Measurements from ENCODE around the gene WDCP. TPM values are rescaled to one million over a fixed set of nuclear protein-coding genes. Genes with fewer than 3 reads are reported as not detected.
"Not testable (repeated sequence)": the region's sequence is repeated elsewhere in the genome, so short reads cannot be mapped to it uniquely, and the experiment has no call there.

WDCP gene
- total RNA-seq, 2 experiments from 2014 or later, result 16.3 to 21.8 TPM

DNA sequence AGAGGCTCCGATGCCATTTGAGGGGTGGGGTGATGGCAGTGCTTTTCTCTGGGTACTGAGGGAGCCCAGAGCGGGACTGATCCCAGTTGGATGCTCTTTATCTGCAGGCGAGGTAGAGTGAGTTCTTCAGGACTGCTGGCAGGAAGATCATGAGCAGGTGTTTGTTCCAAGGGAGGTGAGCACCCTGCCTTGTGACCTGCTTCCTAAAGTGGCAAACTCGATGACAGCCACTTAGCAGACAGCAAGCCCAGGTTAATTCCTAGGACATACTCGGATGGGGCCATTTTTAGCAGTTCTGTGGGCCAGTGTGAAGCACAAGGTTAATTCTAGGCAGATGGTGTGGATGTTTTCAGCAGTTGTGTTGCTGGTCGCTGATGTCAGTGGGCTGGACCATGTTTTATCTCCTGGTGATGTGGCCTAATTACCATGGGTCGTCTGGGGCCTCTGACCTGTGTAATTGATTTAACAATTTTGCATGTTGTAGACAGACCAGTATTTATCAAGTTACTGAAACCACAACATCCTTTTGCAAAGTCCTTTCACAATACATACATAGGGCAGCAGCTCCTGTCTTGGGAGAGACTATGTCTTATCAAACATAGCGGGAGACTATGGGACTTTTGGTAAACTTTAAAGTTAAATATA lies 7.3 kb upstream of the WDCP start:
- Mint-ChIP-seq H3K27ac (no peak overlapping the region), H3K27me3 (peaks cover 5% of the 10 kb centered on the region), H3K36me3 (ENCODE audit: low read depth) (no peaks in the 10 kb centered on the region), H3K4me3 (no peak overlapping the region), H3K9me3 (no peaks in the 10 kb centered on the region), H3K4me1 (peaks cover 5% of the 10 kb centered on the region)
- ChIA-PET CTCF (interaction anchor here (0.6 to 1.1 kb wide), 3 partner anchors 13 to 1221 kb away, joined by 3 to 4 read pairs (median 4); no protein-coding TSS in a partner anchor), POLR2A (no interaction called here)
- DNase-seq, result no peak

- ChIA-PET CTCF (interaction anchor here (0.7 to 2.7 kb wide), 5 partner anchors 9 to 31 kb away, joined by 4 to 9 read pairs (median 5); partner anchors contain the start of gene TP53I3), POLR2A (no interaction called here)
- H3K4me3 Mint-ChIP-seq, result no peak overlapping the region
Measured at GRCh38 chr2:24052951-24053350, 5.8 kb upstream of the WDCP start.

DNA sequence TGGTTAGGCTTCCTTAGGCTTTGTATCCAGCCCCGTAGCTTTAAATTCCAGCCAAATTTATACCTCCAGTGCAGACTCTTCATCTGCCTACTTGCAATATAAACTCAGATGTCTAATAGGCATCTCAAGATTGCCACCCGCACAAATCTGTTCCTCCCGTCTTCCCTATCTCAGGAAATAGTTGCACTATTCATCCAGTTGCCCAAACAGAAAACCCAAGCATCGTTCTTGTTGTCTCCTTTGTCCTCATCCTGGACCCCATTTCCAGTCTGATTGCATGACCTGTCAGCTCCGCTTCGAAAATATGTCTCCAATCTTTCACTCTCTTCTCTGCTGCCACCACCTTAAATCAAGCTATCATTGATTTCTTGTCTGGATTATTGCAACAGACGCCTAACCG lies 4.6 kb upstream of the WDCP start:
- peaks cover 16% of the 10 kb centered on the region for H3K4me1 Mint-ChIP-seq
- no peak overlapping the region for H3K27ac Mint-ChIP-seq
- peaks cover 7% of the 10 kb centered on the region for H3K27me3 Mint-ChIP-seq
- POLR2A ChIA-PET, result no interaction called here
- no peaks in the 10 kb centered on the region for H3K9me3 Mint-ChIP-seq
- peaks cover 2% of the 10 kb centered on the region for H3K36me3 Mint-ChIP-seq (ENCODE audit: low read depth)
- no peak overlapping the region for H3K4me3 Mint-ChIP-seq
- CTCF ChIA-PET, result interaction anchor here (0.7 to 2.7 kb wide), 6 partner anchors 9 to 1352 kb away, joined by 3 to 9 read pairs (median 4); partner anchors contain the start of genes ATAD2B and TP53I3
- DNase-seq, result no peak

More at GRCh38 chr2:24052951-24053350, 5.8 kb upstream of the WDCP start:
- no peaks in the 10 kb centered on the region for H3K36me3 Mint-ChIP-seq (ENCODE audit: low read depth)
- DNase-seq, result no peak
- no peaks in the 10 kb centered on the region for H3K9me3 Mint-ChIP-seq
- peaks cover 7% of the 10 kb centered on the region for H3K27me3 Mint-ChIP-seq
- H3K4me1 Mint-ChIP-seq, result peaks cover 7% of the 10 kb centered on the region
- H3K27ac Mint-ChIP-seq, result no peak overlapping the region

- no peaks in the 10 kb centered on the region for H3K9me3 Mint-ChIP-seq
Measured at GRCh38 chr2:24050041-24050979, 3.1 kb upstream of the WDCP start.

DNA sequence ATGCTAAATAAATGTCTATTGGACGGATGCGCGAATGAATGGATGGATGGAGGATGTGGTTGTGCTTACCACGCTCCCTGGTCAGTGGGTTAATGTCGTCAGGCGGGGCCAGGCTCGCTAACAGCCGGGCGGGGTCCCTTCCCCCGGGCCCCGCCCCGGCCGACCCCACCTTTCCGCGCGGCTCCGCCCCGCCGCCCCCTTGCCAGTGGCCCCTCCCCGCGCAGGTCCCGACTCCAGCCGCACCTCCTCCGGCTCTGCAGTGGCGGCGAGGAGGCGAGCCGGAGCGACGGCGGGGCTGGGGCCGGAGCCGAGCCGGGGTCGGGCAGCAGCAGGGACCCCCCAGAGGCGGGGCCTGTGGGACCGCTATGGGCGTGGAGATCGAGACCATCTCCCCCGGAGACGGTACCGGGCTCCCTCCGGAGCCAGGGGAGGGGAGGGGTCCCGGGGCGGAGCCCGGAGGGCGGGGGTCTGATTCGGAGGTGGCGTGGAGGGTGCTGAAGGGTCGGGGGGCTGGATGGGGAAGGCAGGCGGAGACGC lies 2.4 kb upstream of the WDCP start, which contains the start of gene FKBP1B:
Gene FKBP1B, plus strand, starts transcription at position 257 of the 537 bp plus-strand sequence. Its CDS starts 109 bp downstream, at position 366.
- ChIA-PET POLR2A (no interaction called here), CTCF (interaction anchor here (0.6 to 1.2 kb wide), 2 partner anchors 20 to 252 kb away, joined by 4 read pairs; no protein-coding TSS in a partner anchor)
- peak; percentile 58 for DNase-seq
- peaks cover 2% of the 10 kb centered on the region for H3K36me3 Mint-ChIP-seq (ENCODE audit: low read depth)
- H3K4me3 Mint-ChIP-seq, result peak within 1 kb of the TSS; percentile 73
- peaks cover 26% of the 10 kb centered on the region for H3K4me1 Mint-ChIP-seq
- peak within 1 kb of the TSS; percentile 52 for H3K27ac Mint-ChIP-seq
- H3K27me3 Mint-ChIP-seq, result peaks cover 6% of the 10 kb centered on the region
- H3K9me3 Mint-ChIP-seq, result no peaks in the 10 kb centered on the region

More at GRCh38 chr2:24050041-24050979, 3.1 kb upstream of the WDCP start:
- Mint-ChIP-seq H3K27ac (no peak overlapping the region), H3K4me3 (peak overlapping the region; percentile 73), H3K4me1 (peaks cover 24% of the 10 kb centered on the region), H3K36me3 (ENCODE audit: low read depth) (peaks cover 2% of the 10 kb centered on the region), H3K27me3 (peaks cover 7% of the 10 kb centered on the region)
- DNase-seq, result peak; percentile 17
- ChIA-PET POLR2A (no interaction called here), CTCF (interaction anchor here (0.6 to 1.0 kb wide), 3 partner anchors 10 to 55 kb away, joined by 4 to 5 read pairs (median 5); no protein-coding TSS in a partner anchor)

DNA sequence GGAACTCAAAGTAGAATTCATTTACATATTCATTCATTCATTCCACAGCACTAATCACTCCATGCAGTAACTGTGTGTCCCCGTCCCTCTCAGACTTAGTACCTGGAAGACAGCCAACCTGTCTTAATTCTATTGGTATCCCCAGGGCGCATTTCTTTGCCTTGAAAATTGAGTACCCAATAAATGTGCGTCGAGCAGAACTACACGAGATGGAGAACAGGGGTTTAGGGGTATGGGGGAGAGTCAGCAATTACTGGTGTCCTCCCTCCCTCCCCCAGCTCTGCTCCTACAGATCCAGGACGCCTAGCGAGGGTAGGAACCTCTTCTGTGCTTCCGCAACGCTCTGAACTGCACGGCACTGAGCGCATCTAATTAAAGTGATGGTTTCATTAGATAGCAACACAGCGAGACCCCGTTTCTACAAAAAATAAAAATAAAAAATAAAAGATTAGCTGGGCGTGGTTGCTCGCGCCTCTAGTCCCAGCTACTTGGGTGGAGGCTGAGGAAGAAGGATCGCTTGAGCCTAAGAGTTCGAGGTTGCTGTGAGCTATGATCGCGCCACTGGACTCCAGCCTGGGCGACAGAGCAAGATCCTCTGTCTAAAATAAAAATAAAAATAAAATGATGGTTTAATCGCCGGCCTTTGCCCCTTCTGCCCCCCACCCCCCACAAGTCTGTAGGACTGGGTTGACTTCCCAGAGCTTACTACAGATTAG lies 1.7 kb upstream of the WDCP start:
- peak overlapping the region; percentile 52 for H3K27ac Mint-ChIP-seq
- H3K9me3 Mint-ChIP-seq, result no peaks in the 10 kb centered on the region
- H3K4me3 Mint-ChIP-seq, result peak overlapping the region; percentile 73
- peaks cover 26% of the 10 kb centered on the region for H3K4me1 Mint-ChIP-seq
- ChIA-PET CTCF (interaction anchor here (0.6 to 1.2 kb wide), 2 partner anchors 19 to 253 kb away, joined by 4 read pairs; no protein-coding TSS in a partner anchor), POLR2A (interaction anchor here (0.6 kb wide), 1 partner anchor 122 kb away, joined by 4 read pairs; the partner anchor contains the start of gene ATAD2B)
- no peak for DNase-seq
- H3K36me3 Mint-ChIP-seq (ENCODE audit: low read depth), result peaks cover 2% of the 10 kb centered on the region
- H3K27me3 Mint-ChIP-seq, result peaks cover 5% of the 10 kb centered on the region

DNA sequence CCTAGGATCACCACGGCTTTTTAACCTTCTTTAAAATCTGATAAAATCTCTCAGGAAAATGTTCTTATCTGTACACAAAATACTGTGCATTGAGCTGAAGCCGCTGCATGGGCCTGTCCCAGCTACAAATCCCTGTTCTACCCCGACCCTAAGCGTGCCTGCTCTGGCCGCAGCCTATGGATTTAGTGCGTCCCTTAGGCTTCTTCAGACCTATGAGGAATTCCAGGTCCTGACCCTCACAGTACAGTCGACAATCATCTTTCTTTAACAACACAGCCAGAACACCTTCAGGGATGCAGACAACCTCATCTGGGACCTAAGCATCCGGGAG lies 477 bp upstream of the WDCP start:
- Mint-ChIP-seq H3K9me3 (no peaks in the 10 kb centered on the region), H3K4me1 (peaks cover 29% of the 10 kb centered on the region), H3K4me3 (peak overlapping the region; percentile 92), H3K27ac (peak overlapping the region; percentile 94), H3K27me3 (peaks cover 2% of the 10 kb centered on the region), H3K36me3 (ENCODE audit: low read depth) (peaks cover 2% of the 10 kb centered on the region)
- ChIA-PET POLR2A (interaction anchor here (0.6 to 0.9 kb wide), 2 partner anchors 29 to 218 kb away, joined by 5 read pairs; partner anchors contain the start of gene SF3B6), CTCF (interaction anchor here (0.7 to 1.5 kb wide), 5 partner anchors 29 to 374 kb away, joined by 3 to 10 read pairs (median 3); partner anchors contain the start of genes ATAD2B, SF3B6 and TP53I3)
- DNase-seq, result no peak

- Mint-ChIP-seq H3K36me3 (ENCODE audit: low read depth) (peaks cover 2% of the 10 kb centered on the region), H3K4me3 (peak overlapping the region; percentile 92), H3K9me3 (no peaks in the 10 kb centered on the region), H3K27ac (peak overlapping the region; percentile 94), H3K4me1 (peaks cover 29% of the 10 kb centered on the region), H3K27me3 (peaks cover 2% of the 10 kb centered on the region)
- DNase-seq, result no peak
- POLR2A ChIA-PET, result no interaction called here
- CTCF ChIA-PET, result interaction anchor here (0.6 to 1.5 kb wide), 5 partner anchors 26 to 154 kb away, joined by 3 to 10 read pairs (median 3); partner anchors contain the start of genes ATAD2B and TP53I3
Measured at GRCh38 chr2:24046599-24046929, 627 bp downstream of the WDCP start.

- peaks cover 29% of the 10 kb centered on the region for H3K4me1 Mint-ChIP-seq
- H3K4me3 Mint-ChIP-seq, result peak overlapping the region; percentile 92
- no peak overlapping the region for H3K27ac Mint-ChIP-seq
- no peaks in the 10 kb centered on the region for H3K9me3 Mint-ChIP-seq
- H3K27me3 Mint-ChIP-seq, result peaks cover 2% of the 10 kb centered on the region
- H3K36me3 Mint-ChIP-seq (ENCODE audit: low read depth), result peaks cover 2% of the 10 kb centered on the region
- ChIA-PET POLR2A (no interaction called here), CTCF (interaction anchor here (0.7 to 1.3 kb wide), 2 partner anchors 16 to 119 kb away, joined by 4 to 5 read pairs; partner anchors contain the start of gene ATAD2B)
- no peak for DNase-seq
Measured at GRCh38 chr2:24045511-24046508, 1.4 kb downstream of the WDCP start.

DNA sequence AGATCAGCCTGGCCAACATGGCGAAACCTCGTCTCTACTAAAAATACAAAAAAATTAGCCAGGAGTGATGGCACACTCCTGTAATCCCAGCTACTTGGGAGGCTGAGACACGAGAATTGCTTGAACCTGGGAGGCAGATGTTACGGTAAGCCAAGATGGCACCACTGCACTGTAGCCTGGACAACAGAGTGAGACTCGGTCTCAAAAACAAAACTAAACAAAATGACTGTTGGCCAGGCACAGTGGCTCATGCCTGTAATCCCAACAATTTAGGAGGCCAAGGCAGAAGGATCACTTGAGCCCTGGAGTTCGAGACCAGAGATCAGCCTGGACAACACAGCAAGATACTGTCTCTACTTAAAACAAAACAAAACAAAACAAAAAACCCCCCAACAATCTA lies 4.1 kb downstream of the WDCP start:
- H3K27me3 Mint-ChIP-seq; H3K27ac Mint-ChIP-seq; H3K9me3 Mint-ChIP-seq; H3K36me3 Mint-ChIP-seq (ENCODE audit: low read depth); POLR2A ChIA-PET; DNase-seq; H3K4me3 Mint-ChIP-seq: not testable (repeated sequence)
- peaks cover 24% of the 10 kb centered on the region for H3K4me1 Mint-ChIP-seq
- CTCF ChIA-PET, result interaction anchor here (0.6 kb wide), 1 partner anchor 427 kb away, joined by 3 read pairs; no protein-coding TSS in a partner anchor

DNA sequence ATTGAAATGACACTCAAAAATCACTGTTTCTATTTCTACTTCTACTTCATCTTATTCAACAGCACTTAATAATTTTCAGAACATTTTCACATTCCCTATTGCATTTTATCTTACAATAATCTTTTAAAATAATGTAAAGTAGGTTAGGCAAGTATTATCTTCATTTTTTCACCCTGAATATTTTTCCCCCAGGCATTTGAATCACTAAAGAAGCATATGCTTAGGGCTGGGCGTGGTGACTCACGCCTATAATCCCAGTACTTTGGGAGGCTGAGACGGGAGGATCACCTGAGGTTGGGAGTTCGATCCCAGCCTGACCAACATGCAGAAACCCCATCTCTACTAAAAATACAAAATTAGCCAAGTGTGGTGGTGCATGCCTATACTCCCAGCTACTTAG lies 6.7 kb downstream of the WDCP start:
- no peak overlapping the region for H3K4me3 Mint-ChIP-seq
- DNase-seq, result no peak
- H3K27ac Mint-ChIP-seq, result no peak overlapping the region
- no peaks in the 10 kb centered on the region for H3K27me3 Mint-ChIP-seq
- ChIA-PET POLR2A (no interaction called here), CTCF (no interaction called here)
- peaks cover 15% of the 10 kb centered on the region for H3K4me1 Mint-ChIP-seq
- H3K36me3 Mint-ChIP-seq (ENCODE audit: low read depth), result peaks cover 16% of the 10 kb centered on the region
- H3K9me3 Mint-ChIP-seq, result no peaks in the 10 kb centered on the region
